Neutrophil (primary cell): ENCODE data around the gene FBN1.

ENCODE experiments used
- H3K27ac ChIP-seq: fragments of 200-600 bp; sonication (generic); 2 replicates; pipeline ENCODE4 v1.5.1; 2016; ENCODE audit warnings: mild to moderate bottlenecking, moderate library complexity
- H3K27me3 ChIP-seq: fragments of 200-600 bp; sonication (generic); 2 replicates; pipeline ENCODE4 v1.6.0; 2016; ENCODE audit warnings: mild to moderate bottlenecking
- H3K36me3 ChIP-seq: fragments of 200-600 bp; sonication (generic); 2 replicates; pipeline ENCODE4 v1.5.1; 2017
- H3K4me1 ChIP-seq, 2 experiments: fragments of 200-600 bp in 1 of 2; sonication (generic) in 1 of 2; 1 replicate in 1 of 2; 2 replicates in 1 of 2; pipeline versions ENCODE4 v1.5.1 to v1.6.1; 2013 to 2016; ENCODE audit warnings: low read depth in 1 of 2, low read length in 1 of 2, mild to moderate bottlenecking in 1 of 2, moderate library complexity in 1 of 2; ENCODE audit not compliant: control insufficient read depth in 1 of 2, insufficient read depth in 1 of 2
- H3K4me3 ChIP-seq, 2 experiments: fragments of 200-600 bp in 1 of 2; sonication (generic) in 1 of 2; 1 replicate in 1 of 2; 2 replicates in 1 of 2; pipeline ENCODE4 v1.5.1; 2013 to 2016; ENCODE audit warnings: low read depth in 1 of 2, low read length in 1 of 2, mild to moderate bottlenecking in 1 of 2, moderate library complexity in 1 of 2
- H3K9me3 ChIP-seq: fragments of 200-600 bp; sonication (generic); 2 replicates; pipeline ENCODE4 v1.5.1; 2016
- TF ChIP-seq, protein P1 (sequence below): fragments of 200-600 bp; sonication (generic); IDR thresholded peaks from 2 replicates; pipeline ENCODE4 v1.5.1; 2016; ENCODE audit warnings: antibody characterized with exemption

FBN1 gene

DNA sequence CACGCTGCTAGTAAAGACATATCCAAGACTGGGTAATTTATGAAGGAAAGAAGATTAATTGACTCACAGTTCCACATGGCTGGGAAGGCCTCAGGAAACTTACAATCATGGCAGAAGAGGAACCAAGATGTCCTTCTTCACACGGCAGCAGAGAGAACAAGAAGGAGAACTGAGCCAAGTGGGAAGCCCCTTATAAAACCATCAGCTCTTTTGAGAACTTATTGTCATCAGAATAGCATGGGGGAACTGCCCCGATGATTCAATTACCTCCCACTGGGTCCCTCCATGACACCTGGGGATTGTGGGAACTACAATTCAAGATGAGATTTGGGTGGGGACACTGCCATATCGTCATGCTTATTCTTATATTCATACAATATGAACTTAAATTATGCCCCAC, 265.3 kb downstream of the FBN1 start:
- no peaks in the 10 kb centered on the region for H3K36me3 ChIP-seq
- no peaks in the 10 kb centered on the region for H3K9me3 ChIP-seq
- no peak overlapping the region for H3K4me3 ChIP-seq
- no peaks in the 10 kb centered on the region for H3K27me3 ChIP-seq
- peaks cover 0 to 6% of the 10 kb centered on the region in 2 experiments for H3K4me1 ChIP-seq
- no peak overlapping the region for H3K27ac ChIP-seq
- TF ChIP-seq, protein P1, sequence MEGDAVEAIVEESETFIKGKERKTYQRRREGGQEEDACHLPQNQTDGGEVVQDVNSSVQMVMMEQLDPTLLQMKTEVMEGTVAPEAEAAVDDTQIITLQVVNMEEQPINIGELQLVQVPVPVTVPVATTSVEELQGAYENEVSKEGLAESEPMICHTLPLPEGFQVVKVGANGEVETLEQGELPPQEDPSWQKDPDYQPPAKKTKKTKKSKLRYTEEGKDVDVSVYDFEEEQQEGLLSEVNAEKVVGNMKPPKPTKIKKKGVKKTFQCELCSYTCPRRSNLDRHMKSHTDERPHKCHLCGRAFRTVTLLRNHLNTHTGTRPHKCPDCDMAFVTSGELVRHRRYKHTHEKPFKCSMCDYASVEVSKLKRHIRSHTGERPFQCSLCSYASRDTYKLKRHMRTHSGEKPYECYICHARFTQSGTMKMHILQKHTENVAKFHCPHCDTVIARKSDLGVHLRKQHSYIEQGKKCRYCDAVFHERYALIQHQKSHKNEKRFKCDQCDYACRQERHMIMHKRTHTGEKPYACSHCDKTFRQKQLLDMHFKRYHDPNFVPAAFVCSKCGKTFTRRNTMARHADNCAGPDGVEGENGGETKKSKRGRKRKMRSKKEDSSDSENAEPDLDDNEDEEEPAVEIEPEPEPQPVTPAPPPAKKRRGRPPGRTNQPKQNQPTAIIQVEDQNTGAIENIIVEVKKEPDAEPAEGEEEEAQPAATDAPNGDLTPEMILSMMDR: no peak

DNA sequence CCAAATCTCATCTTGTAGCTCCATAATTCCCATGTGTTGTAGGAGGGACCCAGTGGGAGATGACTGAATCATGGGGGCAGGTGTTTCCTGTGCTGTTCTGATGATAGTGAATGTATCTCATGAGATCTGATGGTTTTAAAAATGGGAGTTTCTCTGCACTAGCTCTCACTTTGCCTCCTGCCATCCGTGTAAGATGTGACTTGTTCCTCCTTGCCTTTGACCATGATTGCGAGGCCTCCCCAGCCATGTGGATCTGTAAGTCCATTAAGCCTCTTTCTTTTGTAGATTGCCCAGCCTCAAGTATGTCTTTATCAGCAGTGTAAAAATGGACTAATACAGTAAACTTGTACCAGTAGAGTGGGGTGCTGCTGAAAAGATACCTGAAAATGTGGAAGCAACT, 269.7 kb downstream of the FBN1 start:
- no peak overlapping the region for H3K4me3 ChIP-seq
- H3K36me3 ChIP-seq: no peaks in the 10 kb centered on the region
- H3K27me3 ChIP-seq: no peaks in the 10 kb centered on the region
- peaks cover 0 to under 1% of the 10 kb centered on the region in 2 experiments for H3K4me1 ChIP-seq
- no peaks in the 10 kb centered on the region for H3K9me3 ChIP-seq
- TF ChIP-seq, protein P1: no peak
- H3K27ac ChIP-seq: no peak overlapping the region

DNA sequence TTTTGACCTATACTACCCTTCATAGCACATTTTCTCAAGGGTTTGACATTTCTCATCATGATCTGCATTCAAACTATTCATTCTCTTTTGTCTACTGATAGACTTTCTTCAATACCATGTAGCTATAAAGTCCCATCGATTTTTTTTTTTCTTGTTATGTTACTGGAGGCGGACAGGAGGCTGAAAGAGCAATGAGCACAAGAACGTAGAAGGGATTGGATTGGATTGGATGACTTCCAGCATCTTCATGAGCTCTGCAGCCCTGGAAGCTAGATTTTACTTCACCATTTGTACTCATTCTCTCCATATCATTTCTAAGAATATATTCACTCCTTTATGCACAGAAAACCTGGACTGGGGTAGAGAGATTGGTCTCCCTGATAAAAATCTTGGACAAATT, 271.0 kb downstream of the FBN1 start:
- TF ChIP-seq, protein P1: no peak
- no peaks in the 10 kb centered on the region for H3K27me3 ChIP-seq
- no peaks in the 10 kb centered on the region for H3K4me1 ChIP-seq
- H3K27ac ChIP-seq: no peak overlapping the region
- no peaks in the 10 kb centered on the region for H3K9me3 ChIP-seq
- no peak overlapping the region for H3K4me3 ChIP-seq
- no peaks in the 10 kb centered on the region for H3K36me3 ChIP-seq

DNA sequence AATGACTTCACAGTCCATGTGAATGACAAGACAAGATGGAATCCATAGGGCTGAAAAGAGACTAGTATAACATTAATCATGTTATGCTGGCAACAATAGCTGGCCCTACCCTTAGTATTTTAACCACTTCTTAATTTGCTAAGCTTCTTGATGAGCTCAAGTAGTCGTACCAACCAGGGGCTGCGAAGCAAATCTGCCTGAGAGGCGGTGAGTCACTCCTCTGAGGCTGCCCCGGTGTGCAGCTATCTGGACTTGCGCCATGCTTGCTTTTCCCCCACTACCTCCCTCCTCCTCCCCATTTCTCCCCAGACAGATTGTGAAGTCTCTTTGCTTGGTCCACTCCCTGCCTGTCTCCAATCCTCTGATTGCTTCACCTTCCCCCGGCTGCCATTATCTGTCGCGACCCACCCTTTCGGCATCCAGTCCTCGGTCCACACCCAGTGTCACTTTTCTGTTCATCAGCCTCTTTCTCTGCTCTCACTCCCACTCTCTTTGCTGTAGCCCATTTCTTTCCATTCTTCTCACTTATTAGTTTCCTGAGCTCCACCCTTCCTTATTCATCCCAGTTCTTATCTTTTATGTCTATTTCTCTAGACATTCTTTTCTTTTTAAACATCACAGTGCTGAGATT, 271.6 kb downstream of the FBN1 start:
- no peak overlapping the region for H3K27ac ChIP-seq
- no peaks in the 10 kb centered on the region for H3K4me1 ChIP-seq
- H3K4me3 ChIP-seq: no peak overlapping the region
- no peaks in the 10 kb centered on the region for H3K9me3 ChIP-seq
- TF ChIP-seq, protein P1: no peak
- no peaks in the 10 kb centered on the region for H3K36me3 ChIP-seq
- H3K27me3 ChIP-seq: no peaks in the 10 kb centered on the region

DNA sequence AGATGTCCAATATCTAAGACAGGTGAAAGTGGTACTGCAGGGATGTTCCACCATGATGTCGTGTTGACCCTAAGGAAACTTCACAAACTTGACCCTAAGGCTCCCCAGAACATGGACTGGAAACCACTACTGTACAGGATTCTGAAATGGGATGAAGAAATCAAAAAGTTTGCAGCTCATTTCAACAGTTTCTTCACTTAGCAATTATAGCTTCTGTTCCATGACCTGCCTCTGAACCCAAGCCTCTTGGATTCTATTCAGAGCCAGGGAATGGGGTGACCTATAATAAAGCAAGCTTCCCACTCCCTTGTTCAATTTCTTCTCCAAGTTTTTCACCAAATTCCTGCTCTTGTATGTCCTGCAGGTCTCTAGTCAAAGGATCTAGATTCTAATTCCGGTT, 273.5 kb downstream of the FBN1 start:
- Histone ChIP-seq H3K27ac (no peak overlapping the region), H3K27me3 (no peaks in the 10 kb centered on the region), H3K36me3 (no peaks in the 10 kb centered on the region), H3K4me3 (no peak overlapping the region), H3K9me3 (no peaks in the 10 kb centered on the region), H3K4me1 (no peaks in the 10 kb centered on the region)
- TF ChIP-seq, protein P1: no peak
